SKM-1 treated with dmso at 0.1 percent for 144 hours (cell line): ENCODE measurements around the gene EHHADH.
"Not testable (repeated sequence)": the region's sequence is repeated elsewhere in the genome, so short reads cannot be mapped to it uniquely, and the experiment has no call there.

Experiments
- DNase-seq: peaks from one replicate; lab custom pipeline; 2025; ENCODE audit not compliant: unreplicated experiment; lab: John Stamatoyannopoulos, UW

The EHHADH gene

GRCh38 chr3:185253133-185253532, 716 bp downstream of the EHHADH start:
- not testable (repeated sequence) for DNase-seq

GRCh38 chr3:185251272-185251671, 2.6 kb downstream of the EHHADH start:
- DNase-seq = no peak

GRCh38 chr3:185250653-185251052, 3.2 kb downstream of the EHHADH start:
- DNase-seq = no peak

GRCh38 chr3:185250247-185250646, 3.6 kb downstream of the EHHADH start:
- DNase-seq = no peak

GRCh38 chr3:185242642-185243041, 11.2 kb downstream of the EHHADH start:
- no peak for DNase-seq

- DNase-seq = no peak
Observed at GRCh38 chr3:185236969-185237368, 16.9 kb downstream of the EHHADH start.

GRCh38 chr3:185233328-185233727, 20.5 kb downstream of the EHHADH start:
- DNase-seq = no peak

DNA sequence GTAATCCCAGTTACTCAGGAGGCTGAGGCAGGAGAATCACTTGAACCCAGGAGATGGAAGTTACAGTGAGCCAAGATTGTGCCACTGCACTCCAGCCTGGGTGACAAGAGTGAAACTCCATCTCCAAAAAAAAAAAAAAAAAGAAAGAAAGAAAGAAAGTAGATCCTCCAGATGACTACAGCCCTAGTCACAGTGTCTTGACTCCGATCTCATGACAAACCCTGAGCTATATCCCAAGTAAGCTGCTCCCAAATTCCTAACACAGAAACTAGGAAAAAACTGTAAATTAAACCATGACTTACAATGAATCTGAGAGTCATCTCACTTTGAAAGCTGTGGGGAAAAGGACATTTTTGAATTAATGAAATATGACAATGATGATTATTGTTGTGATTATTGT, 27.3 kb downstream of the EHHADH start:
- DNase-seq = not testable (repeated sequence)

GRCh38 chr3:185225523-185225922, 28.3 kb downstream of the EHHADH start:
- DNase-seq = no peak

DNA sequence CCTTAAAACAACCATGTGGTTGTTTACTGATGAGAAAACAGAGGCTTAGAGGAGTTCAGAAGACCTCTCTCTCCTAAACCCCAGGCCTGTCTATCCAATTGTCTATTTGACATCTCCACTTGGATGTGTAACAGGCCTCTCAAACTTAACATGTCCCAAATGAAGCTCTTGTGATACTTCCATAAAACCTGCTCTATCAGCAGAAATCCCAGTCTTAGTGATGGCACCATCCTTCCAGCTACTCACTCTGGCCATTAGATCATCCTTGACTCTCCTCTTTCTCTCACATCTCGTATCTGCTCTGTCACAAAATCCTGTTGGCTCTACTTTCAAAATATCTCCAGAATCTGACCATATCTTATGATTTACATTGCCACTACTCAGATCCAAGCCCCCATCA, 28.8 kb downstream of the EHHADH start:
- no peak for DNase-seq

DNA sequence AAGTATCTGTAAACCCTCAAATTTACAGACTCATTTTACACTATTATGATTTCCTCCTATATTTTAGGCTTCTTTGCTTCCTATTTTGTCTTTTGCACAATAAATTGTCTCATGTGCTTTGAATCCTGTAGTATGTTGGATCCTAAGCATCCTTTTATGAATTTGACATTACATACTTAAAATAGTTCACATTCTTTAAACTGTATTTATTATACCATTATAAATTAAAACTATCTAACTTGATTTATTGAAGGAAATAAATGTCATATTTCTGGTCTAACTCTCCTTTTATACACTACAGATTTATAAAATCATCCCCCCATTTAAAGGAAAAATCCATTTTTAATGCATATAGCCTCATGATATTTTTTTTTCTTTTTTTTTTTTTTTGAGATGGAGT, 32.6 kb downstream of the EHHADH start:
- no peak for DNase-seq

DNA sequence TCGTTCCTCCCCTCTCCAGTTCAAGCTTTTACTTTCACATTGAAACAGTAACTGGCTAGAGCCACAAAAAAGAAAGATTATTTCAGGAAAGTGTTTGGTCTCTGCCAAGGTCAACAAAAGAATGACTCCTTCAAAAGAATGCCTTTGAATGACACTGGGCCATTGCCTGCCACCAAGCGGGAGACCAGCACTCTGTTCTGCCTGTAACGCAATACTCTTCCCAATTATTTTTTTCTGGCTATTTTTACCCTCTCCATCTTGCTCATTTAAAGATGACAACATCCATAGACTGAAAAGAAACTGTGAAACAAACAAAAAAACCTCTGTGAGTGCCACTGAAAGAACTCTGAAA, 37.3 kb downstream of the EHHADH start:
- DNase-seq = no peak

DNA sequence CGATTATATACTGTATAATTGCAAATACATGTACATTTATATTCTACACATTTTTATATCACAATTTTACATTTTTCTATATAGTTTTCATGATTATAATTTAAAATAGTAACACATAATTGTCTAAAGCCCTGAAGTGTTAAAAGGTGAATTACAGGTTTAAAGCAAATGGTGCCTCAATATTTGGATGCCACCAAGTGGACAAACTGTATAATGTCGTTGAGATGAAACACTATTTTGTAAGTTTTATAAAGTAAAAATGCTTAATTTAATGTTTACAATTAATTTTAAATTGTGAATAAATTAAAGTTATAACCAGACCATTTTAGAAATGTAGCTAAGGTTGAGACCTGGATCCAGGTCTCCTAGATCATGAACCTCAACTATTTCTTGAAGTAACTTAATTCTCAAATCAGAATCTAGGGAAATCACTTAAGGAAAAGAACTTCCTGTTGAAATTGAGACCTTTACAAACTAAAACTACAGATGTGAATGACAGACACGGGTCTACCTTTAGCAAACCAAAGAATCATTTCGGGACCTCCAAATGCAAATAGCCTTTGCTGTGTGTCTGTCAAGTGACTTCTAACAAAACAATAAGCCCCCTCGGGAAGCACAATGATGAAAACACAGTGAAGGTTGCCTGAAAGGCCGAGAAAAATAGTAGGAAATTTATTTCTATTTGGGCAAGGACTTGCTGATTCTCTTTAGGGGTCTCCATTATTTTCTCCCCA, 37.8 kb downstream of the EHHADH start:
- DNase-seq = peak; percentile 28

DNA sequence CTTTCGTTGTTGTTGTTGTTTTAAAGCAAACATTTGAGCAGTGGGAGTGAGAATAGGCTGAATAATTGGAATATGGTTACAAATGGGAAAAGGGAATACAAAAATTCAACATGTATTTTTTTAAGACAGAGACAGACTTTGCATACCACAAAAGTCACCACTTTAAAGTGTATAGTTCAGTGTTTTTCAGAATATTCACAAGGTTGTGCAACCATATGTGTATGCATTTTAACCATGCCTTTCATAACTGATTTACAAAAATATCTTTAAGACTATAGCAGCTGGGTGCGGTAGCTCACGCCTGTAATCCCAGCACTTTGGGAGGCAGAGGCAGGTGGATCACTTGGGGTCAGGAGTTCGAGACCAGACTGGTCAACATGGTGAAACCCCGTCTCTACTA, 41.3 kb downstream of the EHHADH start:
- no peak for DNase-seq

DNA sequence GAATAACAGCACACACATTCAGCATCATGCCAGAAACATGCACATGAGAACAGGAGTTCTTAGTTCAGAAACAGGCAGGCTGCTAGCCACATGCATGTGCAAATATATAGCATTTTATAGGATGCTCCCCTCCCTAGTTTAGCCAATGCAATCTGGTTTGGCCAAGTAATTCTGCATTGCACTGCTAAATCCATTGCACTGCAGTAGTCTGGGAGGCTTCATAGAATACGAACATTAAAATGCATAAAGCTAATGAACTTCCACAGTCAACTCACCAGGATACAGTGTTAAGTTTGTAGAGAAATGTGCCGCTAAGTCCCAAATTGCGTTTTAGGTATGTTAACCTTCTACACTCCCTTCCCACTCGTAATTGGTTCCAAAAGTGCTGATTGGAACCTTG, 41.8 kb downstream of the EHHADH start:
- no peak for DNase-seq

DNA sequence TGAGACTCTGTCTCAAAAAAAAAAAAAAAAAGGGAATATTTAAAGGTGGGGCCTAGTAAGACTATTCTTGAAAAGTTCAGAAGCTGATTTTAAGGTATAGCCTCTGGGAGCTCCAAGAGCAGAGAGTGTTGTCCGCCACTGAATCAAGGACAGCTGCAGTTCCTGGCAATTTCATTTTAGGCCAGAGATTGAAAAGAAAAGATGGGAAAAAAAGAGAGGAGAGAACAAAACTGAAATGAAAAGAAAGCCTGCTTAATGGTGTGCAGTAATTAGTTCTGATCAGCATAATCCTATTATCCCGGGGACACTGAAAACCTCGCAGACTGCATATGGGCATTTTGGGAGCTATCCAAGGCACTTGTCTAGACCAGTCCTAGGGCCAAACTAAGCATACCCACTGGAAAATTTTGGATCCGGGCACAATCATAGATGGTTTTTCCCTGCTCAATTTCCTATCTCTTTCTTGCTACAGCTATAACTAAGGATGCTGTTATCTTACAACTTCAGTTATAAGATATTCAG, 43.2 kb downstream of the EHHADH start:
- DNase-seq = no peak

- no peak for DNase-seq
Observed at GRCh38 chr3:185208823-185209222, 45.0 kb downstream of the EHHADH start.

- no peak for DNase-seq
Observed at GRCh38 chr3:185207931-185208746, 45.7 kb downstream of the EHHADH start.

DNA sequence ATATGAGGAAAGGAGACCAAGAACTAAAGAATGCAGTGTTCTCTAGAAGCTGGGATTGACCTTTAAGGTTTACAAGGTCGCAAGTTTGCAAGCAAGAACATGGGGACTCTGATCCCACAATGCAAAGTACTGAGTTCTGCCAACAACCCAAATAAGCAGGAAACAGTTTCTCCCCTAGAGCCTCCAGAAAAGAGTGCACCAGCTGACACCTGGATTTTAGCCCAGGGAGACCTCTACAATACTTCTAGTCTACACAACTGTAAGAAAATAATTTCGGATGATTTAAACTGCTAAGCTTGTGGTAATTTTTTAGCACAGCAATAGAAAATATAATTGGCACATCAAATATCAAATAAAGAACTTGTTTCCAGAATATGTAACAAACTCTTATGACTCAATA, 46.4 kb downstream of the EHHADH start:
- DNase-seq = no peak

- DNase-seq = no peak
Observed at GRCh38 chr3:185205865-185206264, 48.0 kb downstream of the EHHADH start.

GRCh38 chr3:185204894-185205293, 49.0 kb downstream of the EHHADH start:
- no peak for DNase-seq

- DNase-seq = no peak
Observed at GRCh38 chr3:185200639-185201038, 53.2 kb downstream of the EHHADH start.
